Breast epithelium (tissue), 3 donors: ENCODE data around the gene NCKAP5.

Experiments
- CTCF ChIP-seq, 3 donors: fragments of 450-650 bp; IDR thresholded peaks; one replicate each; pipeline ENCODE4 v1.5.1; 2016 to 2017; ENCODE audit warnings: antibody characterized with exemption in 3 of 3, mild to moderate bottlenecking in 3 of 3, moderate library complexity in 3 of 3
- POLR2A ChIP-seq: fragments of 450-650 bp; IDR thresholded peaks from one replicate; pipeline ENCODE4 v1.6.1; 2016; ENCODE audit warnings: antibody characterized with exemption, mild to moderate bottlenecking, moderate library complexity
- POLR2AphosphoS5 ChIP-seq, 3 donors: sonication (generic); formaldehyde crosslinking; IDR thresholded peaks; one replicate each; pipeline ENCODE4 v1.6.1; 2017; ENCODE audit warnings: antibody characterized with exemption in 3 of 3

GRCh38 chr2:132760971-132761370, 807.3 kb downstream of the NCKAP5 start:
- no peak for TF ChIP-seq CTCF (IDR thresholded peaks at IDR 0.05)
- TF ChIP-seq POLR2A, result no peak
- TF ChIP-seq POLR2AphosphoS5 (IDR thresholded peaks at IDR 0.05), result no peak
